HG02885 (cell line): ENCODE measurements around the gene NAXE.
"Not testable (repeated sequence)": the region's sequence is repeated elsewhere in the genome, so short reads cannot be mapped to it uniquely, and the experiment has no call there.

ENCODE experiments used
- ATAC-seq: cut with Tn5 transposase; IDR thresholded peaks from one replicate; pipeline ENCODE4 v1.9.1; 2021; ENCODE audit warnings: mild to moderate bottlenecking; ENCODE audit not compliant: unreplicated experiment, poor library complexity

NAXE gene

GRCh38 chr1:156618853-156619581 lies 27.4 kb downstream of the NAXE start, which contains the start of gene HAPLN2:
Gene HAPLN2 (plus strand): TSS chr1:156619415. CDS start chr1:156623491, 4,076 bp downstream.
- no peak for ATAC-seq

- no peak for ATAC-seq
Observed at GRCh38 chr1:156619582-156619955, 28.0 kb downstream of the NAXE start.

- ATAC-seq, result no peak
Observed at GRCh38 chr1:156622581-156623297, 31.2 kb downstream of the NAXE start.

- ATAC-seq, result no peak
Observed at GRCh38 chr1:156623946-156624813, 32.6 kb downstream of the NAXE start.

GRCh38 chr1:156624814-156625435 lies 33.3 kb downstream of the NAXE start:
- ATAC-seq, result no peak

GRCh38 chr1:156625436-156626078 lies 34.0 kb downstream of the NAXE start:
- ATAC-seq, result no peak

- no peak for ATAC-seq
Observed at GRCh38 chr1:156626079-156626438, 34.5 kb downstream of the NAXE start.

GRCh38 chr1:156627313-156627880 lies 35.8 kb downstream of the NAXE start:
- peak; percentile 38 for ATAC-seq

- ATAC-seq, result no peak
Observed at GRCh38 chr1:156629823-156630449, 38.4 kb downstream of the NAXE start.

- ATAC-seq, result not testable (repeated sequence)
Observed at GRCh38 chr1:156631152-156631551, 39.6 kb downstream of the NAXE start.

- no peak for ATAC-seq
Observed at GRCh38 chr1:156632355-156632754, 40.8 kb downstream of the NAXE start.

GRCh38 chr1:156638189-156638985 lies 46.8 kb downstream of the NAXE start:
- no peak for ATAC-seq

- ATAC-seq, result no peak
Observed at GRCh38 chr1:156639601-156640101, 48.1 kb downstream of the NAXE start.

GRCh38 chr1:156640842-156641706 lies 49.5 kb downstream of the NAXE start:
- ATAC-seq, result no peak

GRCh38 chr1:156641761-156642264 lies 50.2 kb downstream of the NAXE start, which contains the start of gene BCAN:
Gene BCAN (plus strand): TSS chr1:156642117. CDS start chr1:156646055, 3,938 bp downstream.
- ATAC-seq, result no peak

GRCh38 chr1:156642265-156643048 lies 50.9 kb downstream of the NAXE start:
- ATAC-seq, result no peak
